Right ventricle myocardium superior (tissue), 1 donor: ENCODE results near the gene TJP2. TPM values are rescaled to one million over a fixed set of nuclear protein-coding genes. Genes with fewer than 3 reads are reported as not detected.

ENCODE experiments used
- ATAC-seq: fragments of 200-7000 bp; cut with Tn5 transposase; one replicate; pipeline ENCODE4 v1.9.1; 2020; ENCODE audit warnings: mild to moderate bottlenecking; ENCODE audit not compliant: poor library complexity
- DNase-seq: peaks from one replicate; pipeline ENCODE4 v3.0.0-alpha.2; 2020
- intact Hi-C: fragments of 100-400 bp; cut with DNase I; formaldehyde crosslinking; loops from one replicate; pipeline ENCODE4 v1.11.2; 2022
- total RNA-seq: library from RNA; stranded (reverse); fragmentation: NEBNext Ultra II Directional; extraction: Animal tissue kit (Norgen Biotek cat#: 25700); gene quantifications from one replicate; pipeline ENCODE4 v1.2.1, GENCODE V29; 2021
- donor health status: DM: no; HTN: yes; CAD: no; lungs with severe emphysema.

Gene TJP2
- total RNA-seq, 1 donor from 2014 or later, result 116 TPM

DNA sequence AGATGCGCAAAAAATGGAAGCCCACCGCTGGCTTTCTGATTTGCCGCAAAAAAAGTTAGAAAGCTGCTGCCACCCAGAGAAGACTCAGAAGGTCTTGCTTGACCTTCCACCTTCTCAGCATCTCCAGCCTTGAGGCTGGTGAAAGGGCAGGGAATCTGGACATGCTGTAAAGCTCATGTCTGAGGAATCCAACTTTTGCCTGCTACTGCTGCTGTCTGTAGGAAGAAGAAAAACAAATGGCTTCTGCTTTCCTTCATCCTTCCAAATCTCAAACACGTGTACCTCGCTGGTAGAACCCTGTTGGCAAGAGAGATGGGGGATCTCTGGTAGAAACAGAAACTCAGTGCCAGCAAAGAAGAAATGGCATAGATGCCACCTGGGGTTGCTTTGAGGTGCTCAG is 10.2 kb downstream of the TJP2 start:
- no peak for DNase-seq
- intact Hi-C loops, result no loop called here
- ATAC-seq, result no peak

DNA sequence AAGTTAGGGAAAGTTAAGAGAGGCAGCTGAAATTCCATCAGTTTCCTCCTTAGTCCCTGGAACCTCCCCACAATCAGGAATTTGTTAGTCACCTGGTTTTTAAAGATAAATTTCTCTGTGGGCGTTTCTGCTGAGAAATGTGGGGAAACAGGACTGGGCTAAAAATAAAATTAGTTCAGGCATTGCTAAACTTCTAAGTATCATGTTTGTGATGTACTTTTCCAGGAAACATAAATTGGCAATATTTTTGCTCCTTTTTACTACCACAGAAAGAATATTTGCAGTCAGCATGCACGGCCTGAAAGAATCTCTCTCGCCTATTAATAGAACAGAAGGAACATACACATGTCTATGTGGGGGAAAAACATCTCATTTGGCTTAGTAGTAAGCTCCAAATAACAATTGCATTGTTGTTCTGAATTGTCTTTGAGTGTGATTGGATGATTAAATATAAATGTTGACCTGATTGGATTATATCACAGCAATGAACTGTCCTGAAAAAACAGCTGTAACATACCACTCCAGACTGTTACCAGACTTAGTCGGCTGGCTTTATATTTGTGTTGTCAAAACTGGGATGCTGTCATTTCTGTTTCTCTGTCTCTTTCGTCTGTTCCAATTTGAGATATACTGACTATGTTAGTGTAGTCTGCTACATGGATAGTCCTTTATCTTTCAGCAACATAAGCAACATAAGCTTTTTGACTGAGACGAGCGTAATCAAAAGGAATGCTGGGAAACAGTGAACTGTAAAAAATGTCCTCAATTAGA is 12.9 kb downstream of the TJP2 start:
- DNase-seq (no peak), ATAC-seq (peak; percentile 62)
- intact Hi-C loops, result no loop called here

DNA sequence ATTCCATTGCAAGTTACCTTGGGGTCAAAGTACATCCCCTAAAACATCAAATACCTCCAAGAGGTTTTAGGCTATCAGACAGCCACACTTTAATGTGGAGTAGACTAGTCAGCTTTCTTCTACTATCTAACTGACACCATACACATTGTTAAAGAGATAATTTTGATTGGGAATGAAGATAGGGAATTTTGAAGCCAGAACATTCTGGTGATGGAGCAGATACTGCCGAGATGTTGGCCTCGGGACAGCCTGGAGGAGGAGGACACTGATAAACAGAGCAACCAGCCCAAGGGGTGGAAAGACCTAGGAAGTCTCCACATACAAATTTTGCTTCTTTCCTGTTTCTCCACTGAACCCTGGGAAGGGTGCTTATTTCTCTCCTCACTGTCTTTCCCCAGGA is 14.9 kb downstream of the TJP2 start:
- intact Hi-C loops, result no loop called here
- DNase-seq (no peak), ATAC-seq (no peak)

DNA sequence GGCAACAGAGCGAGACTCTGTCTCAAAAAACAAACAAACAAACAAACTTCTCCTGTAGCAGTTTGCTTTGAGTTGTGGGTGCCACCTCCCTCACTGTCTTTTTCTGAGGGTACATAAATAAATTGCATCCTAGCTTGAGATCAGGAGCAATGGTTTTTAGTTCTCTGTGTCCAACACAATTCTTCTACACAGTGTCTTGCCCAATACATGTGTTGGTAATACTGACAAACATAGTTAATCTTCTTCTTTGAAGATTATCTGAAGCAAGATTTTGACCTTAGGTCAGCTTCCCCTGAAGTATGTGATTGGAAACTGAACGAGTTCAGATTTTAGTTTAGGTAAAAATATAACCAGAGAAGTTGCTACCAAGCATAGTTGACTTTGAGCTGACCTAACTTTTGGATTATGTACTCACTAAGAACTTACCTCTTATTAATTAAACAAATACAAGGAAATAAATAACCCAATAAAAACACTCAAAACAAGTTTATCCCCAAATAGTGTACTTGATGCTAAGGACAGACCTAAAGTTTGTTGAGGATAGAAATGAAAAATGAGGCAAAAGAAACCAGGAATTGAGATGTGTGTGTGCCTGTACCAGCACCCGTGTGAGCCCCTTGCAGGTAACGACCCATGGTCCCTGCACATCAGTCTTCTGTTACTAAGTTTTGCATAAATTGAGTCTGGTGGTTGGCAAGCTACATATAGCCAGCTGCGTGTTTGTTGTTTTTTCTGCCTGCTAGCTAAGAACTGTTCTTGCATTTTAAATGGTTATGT is 16.2 kb downstream of the TJP2 start:
- intact Hi-C loops, result loop anchor here (5.0 kb wide), 1 partner anchor 68 kb away; no protein-coding TSS in a partner anchor
- ATAC-seq (no peak), DNase-seq (no peak)

DNA sequence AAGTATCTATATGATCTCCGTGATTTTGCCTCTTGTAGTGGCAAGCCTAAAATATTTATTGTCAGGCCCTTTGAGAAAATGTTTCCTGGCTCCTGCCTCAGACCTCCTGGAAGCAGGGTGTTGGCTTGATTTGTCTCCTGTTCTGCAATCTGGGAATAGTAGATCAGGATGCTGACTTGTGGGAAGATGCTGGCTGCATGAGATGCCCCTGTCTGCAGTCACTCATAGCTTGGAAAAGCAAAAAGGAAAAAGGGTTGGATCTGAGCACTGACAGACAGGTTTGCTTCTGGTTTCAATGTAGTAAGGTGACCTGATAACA is 16.7 kb downstream of the TJP2 start:
- intact Hi-C loops, result loop anchor here (5.0 kb wide), 1 partner anchor 69 kb away; no protein-coding TSS in a partner anchor
- DNase-seq (no peak), ATAC-seq (no peak)

DNA sequence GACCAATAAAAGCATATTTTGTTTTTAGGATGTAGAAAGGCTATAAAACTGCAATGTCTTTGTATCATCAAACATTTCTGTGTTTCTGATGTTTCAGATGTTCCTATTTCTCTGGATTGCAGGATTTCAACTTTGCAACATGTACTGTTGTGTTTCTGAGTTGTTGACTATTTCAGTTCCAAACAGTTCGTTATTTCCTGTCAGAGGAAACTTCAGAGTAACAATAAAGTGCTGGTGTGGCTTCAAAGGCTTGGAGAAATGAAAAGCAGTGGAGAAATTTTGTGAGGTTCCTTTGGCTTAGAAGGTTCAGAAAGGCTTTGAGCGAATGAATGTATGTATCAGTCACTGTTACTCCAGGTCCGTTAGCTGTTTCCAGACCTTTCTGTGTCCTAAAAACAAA is 17.2 kb downstream of the TJP2 start:
- intact Hi-C loops, result loop anchor here (5.0 kb wide), 1 partner anchor 69 kb away; no protein-coding TSS in a partner anchor
- ATAC-seq (no peak), DNase-seq (no peak)

DNA sequence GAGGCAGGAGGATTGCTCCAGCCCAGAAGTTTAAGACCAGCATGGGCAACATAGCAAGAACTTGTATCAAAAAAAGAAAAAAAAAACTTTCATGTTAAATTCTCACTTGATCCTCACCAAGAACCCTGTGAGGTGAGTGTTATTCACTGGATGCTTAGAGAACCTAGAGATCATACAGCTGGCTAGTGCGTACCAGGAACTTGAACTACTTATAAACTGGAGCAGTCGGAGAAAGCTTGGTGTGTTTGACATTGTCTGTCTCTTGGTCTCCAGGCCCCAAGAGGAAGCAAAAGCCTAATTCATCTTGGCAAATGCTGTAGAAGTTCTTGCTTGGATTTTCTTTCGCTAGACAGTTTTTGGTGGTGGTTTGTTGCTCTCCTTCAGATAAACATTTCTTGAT is 18.1 kb downstream of the TJP2 start:
- no peak for ATAC-seq
- DNase-seq, result no peak
- intact Hi-C loops, result loop anchor here (2.0 to 5.0 kb wide), 2 partner anchors 70 to 139 kb away; no protein-coding TSS in a partner anchor

DNA sequence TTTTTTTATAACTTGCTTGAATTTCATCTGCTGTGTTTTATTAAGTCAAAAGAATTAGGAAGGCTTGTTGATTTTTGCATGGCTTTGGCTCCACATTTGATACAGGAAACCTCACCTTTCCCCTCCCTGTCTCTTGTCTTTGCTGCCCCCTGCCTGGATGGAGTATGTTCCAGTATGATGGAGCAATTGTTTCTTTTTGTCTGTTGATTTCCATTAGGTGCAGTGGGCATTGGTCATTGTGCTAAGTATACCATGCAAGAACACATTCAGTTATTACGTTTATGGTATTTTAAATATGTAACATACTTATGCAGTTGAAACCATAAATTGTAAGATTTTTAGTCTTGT is 19.6 kb downstream of the TJP2 start:
- intact Hi-C loops, result loop anchor here (2.0 to 5.0 kb wide), 2 partner anchors 71 to 141 kb away; no protein-coding TSS in a partner anchor
- no peak for ATAC-seq
- no peak for DNase-seq

DNA sequence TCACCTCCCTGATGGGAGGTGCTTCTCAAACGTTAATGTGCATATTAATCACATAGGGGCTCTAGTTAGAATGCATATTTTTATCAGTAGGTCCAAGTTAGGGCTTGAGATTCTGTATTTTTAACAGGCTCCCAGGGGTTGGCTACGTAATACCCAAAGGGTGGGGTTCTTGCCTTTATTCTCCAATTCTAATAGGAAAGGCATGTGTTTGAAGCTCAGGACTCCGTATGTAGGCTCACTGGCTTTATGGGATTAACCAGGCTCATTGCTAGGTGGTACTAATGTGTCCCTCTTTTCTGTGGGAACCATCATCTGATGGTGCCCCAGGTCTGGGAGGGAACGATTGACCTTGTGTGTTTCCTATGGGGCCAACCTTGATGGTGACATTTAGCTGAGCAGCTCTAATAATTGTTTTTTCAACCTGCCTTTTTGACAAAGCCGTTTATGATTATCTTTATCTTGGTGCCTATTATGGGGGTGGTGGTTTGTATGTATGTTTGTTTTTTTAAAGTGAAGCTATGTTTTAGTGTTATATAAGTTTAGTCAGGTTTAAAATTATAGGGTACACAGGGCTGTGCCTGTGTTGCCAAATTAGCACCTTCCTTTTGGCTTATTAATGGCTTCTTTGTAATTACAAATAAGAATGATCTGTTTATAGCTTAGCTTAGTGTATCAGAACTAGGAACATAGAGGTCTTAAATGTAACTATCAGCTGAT is 20.8 kb downstream of the TJP2 start:
- DNase-seq (no peak), ATAC-seq (no peak)
- intact Hi-C loops, result loop anchor here (5.0 kb wide), 1 partner anchor 73 kb away; no protein-coding TSS in a partner anchor

DNA sequence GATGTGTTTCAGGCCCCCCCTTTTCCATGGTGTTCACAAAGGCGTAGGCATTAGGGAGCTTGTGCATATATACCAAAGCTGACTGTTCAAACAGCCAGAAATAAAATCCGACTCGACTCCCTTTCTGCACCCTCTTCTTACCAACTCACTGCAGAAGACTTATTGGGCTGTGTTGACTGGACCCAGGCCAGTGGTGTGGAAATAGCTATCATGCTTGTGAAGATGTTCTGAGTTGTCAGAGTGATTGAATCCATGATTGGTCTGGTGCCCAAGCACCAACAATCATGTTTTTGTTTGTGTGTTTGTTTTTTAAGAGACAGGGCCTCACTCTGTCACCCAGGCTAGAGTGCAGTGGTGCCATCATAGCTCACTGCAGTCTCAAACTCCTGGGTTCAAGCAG is 21.6 kb downstream of the TJP2 start:
- intact Hi-C loops, result no loop called here
- ATAC-seq (peak; percentile 7), DNase-seq (no peak)

DNA sequence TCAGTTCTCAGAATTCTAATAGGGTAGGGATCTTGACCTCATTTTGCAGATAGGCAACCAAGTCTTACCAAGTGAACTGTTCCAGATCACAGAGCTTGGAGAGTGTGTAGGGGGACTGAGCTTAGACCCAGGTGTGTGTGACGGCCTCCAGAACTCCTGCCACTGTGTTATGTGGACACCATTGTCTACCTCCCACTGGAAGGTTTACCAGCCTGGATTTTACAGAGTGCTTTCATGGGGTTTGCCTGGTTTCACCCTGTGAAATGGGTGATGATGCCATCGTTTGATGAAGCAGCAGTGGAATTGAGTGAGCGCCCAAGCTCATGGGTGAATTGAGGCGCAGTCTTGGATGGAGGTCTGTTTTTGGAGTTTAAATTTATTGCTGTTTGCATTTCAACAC is 23.6 kb downstream of the TJP2 start:
- ATAC-seq, result peak; percentile 45
- intact Hi-C loops, result no loop called here
- DNase-seq, result no peak

DNA sequence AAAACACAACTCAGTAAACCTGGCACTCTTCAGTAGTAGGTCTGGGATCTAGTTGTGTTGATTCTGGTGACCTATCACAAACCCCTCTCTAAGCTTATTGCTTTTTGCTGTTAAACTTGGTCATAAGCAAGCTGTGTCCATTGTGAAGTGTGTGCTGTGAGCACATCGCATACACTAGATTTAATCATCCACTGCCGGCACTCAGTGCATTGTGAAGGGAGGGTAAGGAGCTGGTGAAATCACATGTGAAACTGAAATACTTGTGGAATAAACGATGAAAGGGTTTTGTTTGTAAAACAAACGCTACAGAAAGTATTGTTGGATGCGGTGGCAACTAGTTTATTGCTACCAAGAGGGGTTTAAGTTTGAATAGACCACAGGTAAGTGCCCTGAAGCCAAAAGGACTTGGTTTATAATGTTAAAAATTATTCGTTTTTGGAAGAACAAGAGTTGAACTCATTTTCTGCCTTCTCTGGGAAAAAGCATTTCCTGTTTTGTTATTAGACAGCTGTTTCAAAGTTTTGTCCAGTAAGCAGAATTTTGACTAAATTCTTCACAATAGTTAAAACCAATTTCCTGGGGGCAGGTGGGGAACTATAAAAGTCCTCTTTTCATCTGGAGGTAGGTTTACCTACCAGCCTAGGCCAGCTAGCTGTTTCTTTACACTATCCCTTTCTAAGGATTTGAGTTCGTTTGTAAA is 24.6 kb downstream of the TJP2 start:
- DNase-seq (no peak), ATAC-seq (peak; percentile 64)
- intact Hi-C loops, result no loop called here

DNA sequence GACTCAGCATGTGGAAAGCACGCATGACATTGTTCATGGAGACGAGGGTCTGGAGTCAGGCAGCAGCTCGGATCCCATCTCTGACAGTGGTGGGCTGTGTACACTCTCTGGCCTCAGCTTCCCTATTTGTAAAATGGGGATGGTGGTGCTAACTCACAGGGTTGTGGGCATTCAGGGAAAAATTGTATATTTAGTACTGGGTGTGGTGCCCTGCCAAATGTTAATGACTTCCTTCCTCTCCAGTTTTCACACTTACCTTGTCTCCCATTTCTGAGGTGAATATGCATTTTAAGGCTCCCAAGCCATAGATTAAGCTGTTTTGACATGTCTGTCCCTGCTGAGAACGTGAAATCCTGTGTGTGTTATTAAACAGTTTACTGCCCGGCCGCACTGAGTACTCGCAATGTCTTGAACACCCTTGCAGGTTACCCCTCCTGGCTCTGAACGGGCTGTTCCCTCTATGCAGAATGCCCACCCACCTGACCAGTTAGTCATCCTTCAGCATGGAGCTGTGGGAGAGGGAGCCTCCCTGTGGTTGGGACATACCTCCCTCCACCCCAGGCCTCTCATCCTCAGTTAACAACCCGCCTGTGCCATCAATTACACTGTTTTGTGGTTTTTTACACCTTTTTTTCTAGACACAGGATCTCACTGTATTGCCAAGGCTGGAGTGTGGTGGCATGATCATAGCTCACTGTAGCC is 25.8 kb downstream of the TJP2 start:
- intact Hi-C loops, result no loop called here
- ATAC-seq (no peak), DNase-seq (no peak)

DNA sequence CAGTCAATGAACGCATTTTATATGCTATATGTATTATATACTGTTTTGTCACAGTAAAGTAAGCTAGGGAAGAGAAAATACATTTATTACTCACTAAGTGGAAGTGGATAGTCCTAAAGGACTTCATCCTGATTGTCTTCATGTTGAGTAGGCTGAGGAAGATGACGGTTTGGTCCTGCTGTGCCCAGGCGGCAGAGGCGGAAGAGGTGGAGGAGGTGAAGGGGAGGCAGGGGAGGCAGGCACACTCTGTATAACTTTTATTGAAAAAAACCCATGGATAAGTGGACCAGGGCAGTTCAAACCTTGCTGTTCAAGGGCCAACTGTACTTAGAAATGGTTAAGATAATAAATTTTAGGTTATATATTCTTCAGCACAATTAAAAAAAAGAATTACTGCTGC is 28.5 kb downstream of the TJP2 start:
- no peak for DNase-seq
- no peak for ATAC-seq
- intact Hi-C loops, result no loop called here

DNA sequence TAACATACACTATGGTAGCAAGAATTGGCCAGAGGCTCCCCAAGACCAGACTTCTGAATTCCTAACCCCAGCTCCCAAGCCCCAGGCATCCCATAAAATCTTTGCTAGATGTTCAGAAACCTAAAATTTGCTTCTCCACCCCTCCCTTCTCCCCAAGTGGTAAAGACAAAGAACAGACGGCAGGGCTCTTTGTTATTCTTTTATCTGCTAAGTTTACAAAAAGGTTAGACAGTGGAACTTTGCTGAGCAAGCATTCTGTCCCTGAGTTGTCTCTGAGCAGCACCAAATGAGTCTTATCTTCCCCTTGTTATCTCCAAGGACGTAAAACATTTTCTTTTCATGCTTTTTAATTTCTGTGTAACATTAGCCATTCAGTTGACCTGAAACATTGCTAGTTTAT is 30.2 kb downstream of the TJP2 start:
- no peak for ATAC-seq
- intact Hi-C loops, result no loop called here
- no peak for DNase-seq

DNA sequence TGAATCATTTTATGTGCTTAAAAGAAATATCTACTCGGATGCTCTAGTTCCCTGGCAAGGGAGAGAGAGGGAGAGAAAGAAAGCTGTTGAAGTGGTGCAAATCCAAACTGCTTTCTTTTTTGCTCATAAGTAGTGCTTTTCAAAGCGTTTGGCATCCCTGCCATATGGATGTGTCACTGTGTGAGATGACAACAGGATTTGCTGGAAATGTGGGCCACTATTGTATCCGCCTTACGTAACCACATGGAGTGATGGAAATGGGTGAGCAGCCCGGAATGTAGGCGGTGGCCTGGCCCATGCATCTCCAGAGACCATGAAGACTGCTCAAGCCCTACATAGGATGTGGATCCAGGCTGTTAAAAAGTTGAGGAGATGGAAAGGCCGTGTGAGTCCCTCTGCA is 30.8 kb downstream of the TJP2 start:
- DNase-seq, result peak; percentile 56
- ATAC-seq, result peak; percentile 54
- intact Hi-C loops, result no loop called here

DNA sequence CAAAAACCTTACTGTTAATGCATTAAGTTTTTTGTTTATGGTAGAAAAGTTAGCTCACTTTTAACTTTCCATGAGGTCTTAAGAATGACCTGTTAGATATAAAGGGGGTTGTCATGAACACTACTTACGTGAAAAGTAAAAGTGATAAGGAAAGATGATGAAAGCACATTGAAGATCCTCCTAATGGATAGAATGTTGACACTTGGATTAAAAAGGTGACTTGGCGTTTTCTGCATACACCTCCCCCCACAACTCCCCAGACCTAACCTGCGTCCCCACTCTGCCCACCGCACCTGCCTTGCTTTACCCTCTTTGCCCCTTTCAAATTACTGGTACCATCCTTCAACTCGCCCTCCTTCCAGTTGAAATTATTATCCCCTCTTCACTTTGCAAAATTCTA is 32.0 kb downstream of the TJP2 start:
- DNase-seq (no peak), ATAC-seq (no peak)
- intact Hi-C loops, result no loop called here

DNA sequence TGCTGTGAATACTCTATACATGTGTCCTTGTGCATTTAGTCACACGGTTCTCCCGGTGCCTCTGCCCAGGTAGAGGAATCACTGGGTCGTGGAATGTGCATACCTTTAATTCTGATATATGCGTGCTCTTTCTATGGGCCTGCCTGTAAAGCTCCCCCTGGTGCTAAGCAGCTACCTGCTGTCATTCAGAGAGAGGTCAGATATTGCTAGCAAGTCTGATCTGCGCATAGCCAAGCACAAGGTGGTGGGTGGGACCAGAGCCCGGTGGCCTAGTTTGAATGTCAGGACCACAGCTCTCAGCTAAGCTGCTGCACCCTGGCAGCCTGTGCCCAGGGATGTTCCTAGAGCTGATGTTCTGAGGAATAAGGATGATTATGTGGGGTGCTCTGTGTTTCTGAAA is 33.4 kb downstream of the TJP2 start:
- intact Hi-C loops, result no loop called here
- ATAC-seq (peak; percentile 63), DNase-seq (peak; percentile 56)
